Measurements from ENCODE around the gene DNAH5. TPM values are rescaled to one million over a fixed set of nuclear protein-coding genes. Genes with fewer than 3 reads are reported as not detected.

The DNAH5 gene
- polyA plus RNA-seq, 1 experiment = 1.1 TPM

DNA sequence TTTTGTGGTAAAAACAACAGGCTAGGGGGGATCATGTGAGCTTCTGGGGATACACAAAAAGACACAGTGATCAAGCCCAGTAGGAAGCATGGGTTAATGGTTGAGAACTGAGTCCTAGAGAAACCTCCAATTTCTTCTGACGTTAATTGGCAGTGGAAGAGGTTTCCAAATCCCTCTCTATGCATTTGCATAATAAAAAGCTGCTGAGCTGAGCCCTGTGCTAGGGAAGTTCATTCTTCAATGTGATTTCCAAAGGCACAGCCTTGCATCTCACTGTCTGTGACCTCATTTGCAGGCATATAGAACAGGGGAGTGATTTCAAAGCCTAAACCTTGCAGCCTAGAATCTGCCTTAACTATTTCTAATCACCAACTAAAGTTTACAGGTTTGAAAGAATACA is 812 bp downstream of the DNAH5 start:
- ChIA-PET POLR2A (no interaction called here), CTCF (no interaction called here)
- Histone ChIP-seq H3K4me3 (ENCODE audit: low read depth, low read length) (no peak overlapping the region), H3K27me3 (ENCODE audit: control insufficient read depth, insufficient read depth, low read length) (0 out of 2 replicates have a peak, but pooled peaks cover 1% of the 10 kb centered on the region), H3K36me3 (ENCODE audit: control insufficient read depth, insufficient read depth, low read length) (no peaks in the 10 kb centered on the region)
- no peak for DNase-seq (ENCODE audit: low read depth)
- TF ChIP-seq, protein P1, sequence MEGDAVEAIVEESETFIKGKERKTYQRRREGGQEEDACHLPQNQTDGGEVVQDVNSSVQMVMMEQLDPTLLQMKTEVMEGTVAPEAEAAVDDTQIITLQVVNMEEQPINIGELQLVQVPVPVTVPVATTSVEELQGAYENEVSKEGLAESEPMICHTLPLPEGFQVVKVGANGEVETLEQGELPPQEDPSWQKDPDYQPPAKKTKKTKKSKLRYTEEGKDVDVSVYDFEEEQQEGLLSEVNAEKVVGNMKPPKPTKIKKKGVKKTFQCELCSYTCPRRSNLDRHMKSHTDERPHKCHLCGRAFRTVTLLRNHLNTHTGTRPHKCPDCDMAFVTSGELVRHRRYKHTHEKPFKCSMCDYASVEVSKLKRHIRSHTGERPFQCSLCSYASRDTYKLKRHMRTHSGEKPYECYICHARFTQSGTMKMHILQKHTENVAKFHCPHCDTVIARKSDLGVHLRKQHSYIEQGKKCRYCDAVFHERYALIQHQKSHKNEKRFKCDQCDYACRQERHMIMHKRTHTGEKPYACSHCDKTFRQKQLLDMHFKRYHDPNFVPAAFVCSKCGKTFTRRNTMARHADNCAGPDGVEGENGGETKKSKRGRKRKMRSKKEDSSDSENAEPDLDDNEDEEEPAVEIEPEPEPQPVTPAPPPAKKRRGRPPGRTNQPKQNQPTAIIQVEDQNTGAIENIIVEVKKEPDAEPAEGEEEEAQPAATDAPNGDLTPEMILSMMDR (IDR thresholded peaks at IDR 0.05; ENCODE audit: insufficient read depth, low read depth, low read length) = no peak

- Histone ChIP-seq H3K4me3 (ENCODE audit: low read depth, low read length) (no peak overlapping the region), H3K36me3 (ENCODE audit: control insufficient read depth, insufficient read depth, low read length) (no peaks in the 10 kb centered on the region), H3K27me3 (ENCODE audit: control insufficient read depth, insufficient read depth, low read length) (0 out of 2 replicates have a peak, but pooled peaks cover 1% of the 10 kb centered on the region)
- DNase-seq (ENCODE audit: low read depth) = no peak
- TF ChIP-seq, protein P1 (IDR thresholded peaks at IDR 0.05; ENCODE audit: insufficient read depth, low read depth, low read length) = no peak
- ChIA-PET CTCF (interaction anchor here (1.0 kb wide), 1 partner anchor 15 kb away, joined by 3 read pairs; no protein-coding TSS in a partner anchor), POLR2A (interaction anchor here (0.6 kb wide), 1 partner anchor 202 kb away, joined by 3 read pairs; no protein-coding TSS in a partner anchor)
These were observed 3.0 kb downstream of the DNAH5 start for GRCh38 chr5:13941468-13941867.

DNA sequence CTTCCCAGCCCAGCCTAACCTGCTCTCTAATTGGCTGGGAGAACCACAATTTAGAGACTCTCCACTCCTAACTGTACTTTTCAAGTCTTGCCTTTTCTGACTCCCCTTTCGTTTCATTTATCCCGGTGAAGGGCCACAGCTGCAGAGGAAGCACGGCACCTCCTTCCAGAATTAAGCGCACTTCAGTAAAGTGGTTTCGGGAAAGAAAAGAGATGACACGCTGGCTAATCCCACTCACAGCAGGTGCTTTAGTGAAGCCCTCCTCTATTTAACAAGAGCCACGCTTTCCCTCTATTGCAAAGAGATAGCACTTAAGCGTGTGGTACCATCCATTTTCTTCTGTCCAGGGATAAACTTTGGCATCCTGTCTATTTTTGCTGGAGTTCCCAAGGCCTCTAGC is 4.8 kb downstream of the DNAH5 start:
- DNase-seq (ENCODE audit: low read depth) = no peak
- Histone ChIP-seq H3K36me3 (ENCODE audit: control insufficient read depth, insufficient read depth, low read length) (no peaks in the 10 kb centered on the region), H3K27me3 (ENCODE audit: control insufficient read depth, insufficient read depth, low read length) (0 out of 2 replicates have a peak, but pooled peaks cover 1% of the 10 kb centered on the region), H3K4me3 (ENCODE audit: low read depth, low read length) (no peak overlapping the region)
- TF ChIP-seq, protein P1 (IDR thresholded peaks at IDR 0.05; ENCODE audit: insufficient read depth, low read depth, low read length) = no peak
- ChIA-PET CTCF (no interaction called here), POLR2A (no interaction called here)

DNA sequence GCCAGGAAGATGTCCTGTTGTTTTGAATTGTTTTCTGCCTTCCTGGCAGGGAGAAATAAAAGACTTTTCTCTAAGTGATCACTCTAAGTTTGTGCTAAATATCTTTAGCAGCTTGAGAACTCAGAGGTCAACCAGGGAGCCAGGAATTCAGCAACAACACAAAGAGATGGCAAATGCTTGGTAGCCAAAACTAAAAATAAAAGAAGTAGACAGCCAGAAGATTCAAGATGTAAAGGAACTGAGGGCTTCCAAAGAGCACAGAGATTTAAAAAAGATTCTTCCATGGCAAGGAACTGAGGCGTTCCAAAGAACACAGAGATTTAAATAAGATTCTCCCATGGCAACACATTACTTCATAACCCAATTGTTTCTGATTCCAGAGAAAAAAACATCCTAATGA is 9.6 kb downstream of the DNAH5 start:
- ChIA-PET CTCF (no interaction called here), POLR2A (no interaction called here)
- DNase-seq (ENCODE audit: low read depth) = no peak
- TF ChIP-seq, protein P1 (IDR thresholded peaks at IDR 0.05; ENCODE audit: insufficient read depth, low read depth, low read length) = no peak
- no peak overlapping the region for H3K4me3 ChIP-seq (ENCODE audit: low read depth, low read length)
- no peaks in the 10 kb centered on the region for H3K36me3 ChIP-seq (ENCODE audit: control insufficient read depth, insufficient read depth, low read length)
- H3K27me3 ChIP-seq (ENCODE audit: control insufficient read depth, insufficient read depth, low read length) = 0 out of 2 replicates have a peak, but pooled peaks cover 1% of the 10 kb centered on the region

- POLR2A ChIA-PET = no interaction called here
- Histone ChIP-seq H3K4me3 (ENCODE audit: low read depth, low read length) (no peak overlapping the region), H3K36me3 (ENCODE audit: control insufficient read depth, insufficient read depth, low read length) (no peaks in the 10 kb centered on the region), H3K27me3 (ENCODE audit: control insufficient read depth, insufficient read depth, low read length) (no peaks in the 10 kb centered on the region)
- DNase-seq (ENCODE audit: low read depth) = no peak
- CTCF ChIA-PET = no interaction called here
- TF ChIP-seq, protein P1 (IDR thresholded peaks at IDR 0.05; ENCODE audit: insufficient read depth, low read depth, low read length) = no peak
These were observed 10.4 kb downstream of the DNAH5 start for GRCh38 chr5:13934125-13934524.

Measured in BJ (cell line).